GM18873 (cell line): ENCODE measurements around the gene DZIP3.
"Not testable (repeated sequence)": the region's sequence is repeated elsewhere in the genome, so short reads cannot be mapped to it uniquely, and the experiment has no call there.

ENCODE experiments used
- ATAC-seq: cut with Tn5 transposase; IDR thresholded peaks from one replicate; pipeline ENCODE4 v1.9.1; 2021; ENCODE audit warnings: mild to moderate bottlenecking, moderate library complexity, moderate number of reproducible peaks; ENCODE audit not compliant: unreplicated experiment, low FRiP score

DZIP3 gene

DNA sequence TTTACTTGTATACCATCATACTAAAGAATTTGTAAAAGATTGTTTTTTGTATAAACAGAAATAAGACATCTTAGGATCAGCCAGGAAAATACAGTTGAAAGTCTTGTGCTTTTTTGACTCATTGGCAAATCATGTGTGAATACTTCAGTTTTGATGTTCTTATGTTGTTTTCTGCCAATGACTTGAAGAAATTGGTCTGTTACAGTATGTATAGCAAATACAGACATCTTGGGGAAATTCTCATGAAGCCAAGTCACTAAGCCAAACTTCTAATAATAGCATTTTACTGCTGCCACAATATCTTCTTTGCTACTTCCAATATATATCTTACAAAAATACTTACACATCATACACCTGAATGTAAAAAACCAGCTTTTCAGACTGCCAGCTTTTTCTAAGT is 83.2 kb downstream of the DZIP3 start:
- no peak for ATAC-seq

DNA sequence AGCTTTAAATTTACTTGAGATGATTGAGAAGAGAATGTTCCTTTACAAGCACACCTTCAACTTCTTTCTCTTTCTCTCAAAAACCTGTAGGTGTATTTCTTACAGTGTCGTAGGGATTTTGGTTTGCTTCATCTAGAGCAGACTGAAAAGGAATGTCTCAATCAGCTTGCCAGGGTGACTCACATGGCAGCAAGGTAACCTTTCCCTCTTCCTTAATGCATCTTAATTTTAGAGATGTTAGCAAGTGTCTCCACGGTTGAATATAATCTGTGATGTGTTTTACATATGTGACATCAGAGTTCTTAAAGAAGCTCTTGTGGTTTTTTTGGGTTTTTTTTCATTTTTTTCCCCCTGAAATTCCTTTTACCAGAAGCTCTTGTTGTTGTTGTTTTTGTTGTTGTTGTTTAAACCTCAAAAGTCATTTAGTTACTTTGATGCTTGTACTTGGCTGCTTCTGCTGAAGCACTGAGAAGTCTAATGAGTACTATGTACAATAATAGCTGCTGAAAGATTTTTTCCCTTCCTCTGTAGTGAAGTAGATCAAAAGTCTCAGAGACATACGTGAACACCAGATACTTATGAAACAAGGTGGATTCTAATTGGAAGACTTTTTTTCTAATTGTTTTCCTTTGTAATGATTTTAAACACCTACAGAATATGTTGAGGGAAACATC is 84.6 kb downstream of the DZIP3 start:
- no peak for ATAC-seq

DNA sequence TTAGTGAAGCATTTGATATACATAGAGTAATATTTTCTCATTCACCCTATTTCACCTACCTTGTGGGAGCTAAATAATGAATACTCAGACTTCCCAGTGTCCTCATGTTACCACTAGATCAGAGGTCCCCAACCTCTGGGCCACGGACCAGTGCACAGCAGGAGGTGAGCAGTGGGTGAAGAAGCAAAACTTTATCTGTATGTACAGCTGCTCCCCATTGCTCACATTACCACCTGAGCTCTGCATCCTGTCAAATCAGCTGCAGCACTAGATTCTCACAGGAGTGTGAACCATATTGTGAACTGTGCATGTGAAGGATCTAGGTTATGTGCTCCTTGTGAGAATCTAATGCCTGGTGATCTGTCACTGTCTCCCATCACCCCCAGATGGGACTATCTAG is 88.3 kb downstream of the DZIP3 start:
- ATAC-seq: no peak

DNA sequence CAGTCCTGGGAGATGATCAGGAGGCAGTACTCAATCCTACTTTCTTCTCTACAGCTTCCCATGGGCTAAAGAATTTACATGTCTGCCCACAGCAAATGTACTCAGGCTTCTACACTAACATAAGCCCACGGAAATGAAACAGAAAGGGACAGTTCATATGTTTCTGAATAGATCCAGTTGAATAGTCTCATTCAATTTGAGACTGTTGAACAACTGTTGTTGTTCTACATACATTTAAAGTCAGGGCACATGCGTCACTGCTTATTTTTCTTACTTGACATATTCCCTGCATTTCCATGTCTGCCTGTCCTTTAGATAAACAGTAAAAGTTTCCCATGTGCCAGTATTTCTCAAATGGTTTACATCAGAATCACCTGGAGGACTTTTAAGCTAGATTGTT is 102.8 kb downstream of the DZIP3 start:
- ATAC-seq: not testable (repeated sequence)

DNA sequence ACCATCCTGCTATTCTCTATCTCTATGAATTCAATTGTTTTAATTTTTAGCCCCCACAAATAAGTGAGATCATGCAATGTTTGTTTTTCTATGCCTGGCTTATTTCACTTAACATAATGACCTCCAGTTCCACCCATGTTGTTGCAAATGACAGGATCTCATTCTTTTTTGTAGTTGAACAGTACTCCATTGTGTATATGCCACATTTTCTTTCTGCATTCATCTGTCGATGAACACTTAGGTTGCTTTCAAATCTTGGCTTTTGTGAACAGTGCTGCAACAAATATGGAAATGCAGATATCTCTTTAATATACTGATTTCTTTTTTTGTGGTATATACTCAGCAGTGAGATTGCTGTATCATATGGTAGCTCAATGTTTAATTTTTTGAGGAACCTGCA is 108.9 kb downstream of the DZIP3 start:
- no peak for ATAC-seq

DNA sequence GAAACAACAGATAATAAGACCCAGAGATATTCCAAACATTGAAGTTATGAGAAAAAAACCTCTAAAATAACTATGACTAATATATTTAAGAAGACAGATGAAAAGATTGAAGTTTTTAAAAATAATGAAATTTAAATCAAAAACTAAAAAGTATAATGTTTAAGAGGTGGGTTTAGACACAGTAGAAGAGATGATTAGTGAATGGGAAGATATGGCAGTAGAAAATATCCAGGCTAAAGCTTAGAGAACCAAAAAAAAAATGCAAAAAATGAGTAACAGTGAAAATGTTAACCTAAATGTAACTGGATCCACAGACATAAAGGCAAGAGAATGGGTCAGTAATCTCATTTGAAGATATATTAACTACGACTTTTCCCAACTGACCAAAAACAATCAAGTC is 115.5 kb downstream of the DZIP3 start:
- ATAC-seq: no peak

DNA sequence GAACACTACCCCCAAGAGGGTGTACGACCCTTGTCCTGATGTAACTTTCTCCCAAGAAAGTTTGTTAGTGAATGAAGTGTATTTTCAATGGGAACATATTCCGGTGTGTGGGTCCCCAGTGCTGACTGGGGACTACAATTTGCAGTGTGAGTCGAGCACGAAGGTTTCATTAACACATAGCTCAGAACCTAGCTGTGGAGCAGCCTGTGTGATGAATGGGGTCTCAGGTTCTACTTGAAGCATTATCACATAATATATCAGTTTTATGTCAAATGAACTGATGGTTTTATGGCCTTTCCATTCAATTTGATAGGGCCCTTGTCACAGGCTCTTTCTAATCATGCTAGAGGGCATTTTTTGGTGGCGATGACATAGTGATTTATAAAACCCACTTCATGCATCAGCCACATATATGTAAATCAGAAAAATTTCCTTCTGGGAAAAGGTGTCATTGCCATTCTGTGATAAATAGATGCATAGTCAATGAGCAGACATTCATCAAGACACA is 123.5 kb downstream of the DZIP3 start:
- ATAC-seq: no peak

DNA sequence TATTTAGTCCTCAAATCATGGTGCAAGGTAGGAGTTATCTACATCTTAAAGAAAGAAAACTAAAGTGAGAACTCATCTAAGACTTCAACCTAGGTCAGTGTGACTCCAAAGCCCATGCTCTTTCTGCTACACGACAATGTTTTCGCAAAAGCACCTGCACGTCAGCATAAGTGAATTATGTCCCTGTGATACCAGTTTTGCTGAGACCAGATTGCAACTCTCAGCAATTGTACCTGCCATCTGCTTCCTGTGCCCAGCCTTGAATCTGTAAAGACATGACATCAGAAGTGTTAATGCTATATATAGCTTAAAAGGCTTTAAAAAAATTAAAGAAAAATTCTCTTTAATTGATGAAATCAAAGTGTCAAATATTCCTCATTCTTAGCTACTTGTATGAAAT is 124.3 kb downstream of the DZIP3 start:
- no peak for ATAC-seq

DNA sequence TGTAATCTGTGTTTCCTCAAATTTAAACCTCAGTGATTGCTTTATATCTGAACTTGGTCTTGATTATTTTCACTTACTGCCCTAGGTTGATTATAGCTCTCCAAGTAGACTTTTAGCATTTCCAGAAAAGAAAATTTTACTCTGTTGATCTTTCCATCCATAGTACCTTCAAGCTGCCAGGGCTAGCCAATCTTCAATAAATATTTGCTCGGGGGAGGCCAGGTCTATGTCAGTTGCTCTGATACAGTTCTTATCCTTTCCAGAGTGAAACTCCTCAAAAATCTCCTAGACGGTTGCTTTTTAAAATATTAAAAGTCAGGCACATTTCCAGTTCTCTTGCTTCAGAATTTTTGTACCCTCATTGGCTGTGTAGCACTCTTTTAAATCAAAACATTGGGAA is 128.9 kb downstream of the DZIP3 start:
- ATAC-seq: no peak

DNA sequence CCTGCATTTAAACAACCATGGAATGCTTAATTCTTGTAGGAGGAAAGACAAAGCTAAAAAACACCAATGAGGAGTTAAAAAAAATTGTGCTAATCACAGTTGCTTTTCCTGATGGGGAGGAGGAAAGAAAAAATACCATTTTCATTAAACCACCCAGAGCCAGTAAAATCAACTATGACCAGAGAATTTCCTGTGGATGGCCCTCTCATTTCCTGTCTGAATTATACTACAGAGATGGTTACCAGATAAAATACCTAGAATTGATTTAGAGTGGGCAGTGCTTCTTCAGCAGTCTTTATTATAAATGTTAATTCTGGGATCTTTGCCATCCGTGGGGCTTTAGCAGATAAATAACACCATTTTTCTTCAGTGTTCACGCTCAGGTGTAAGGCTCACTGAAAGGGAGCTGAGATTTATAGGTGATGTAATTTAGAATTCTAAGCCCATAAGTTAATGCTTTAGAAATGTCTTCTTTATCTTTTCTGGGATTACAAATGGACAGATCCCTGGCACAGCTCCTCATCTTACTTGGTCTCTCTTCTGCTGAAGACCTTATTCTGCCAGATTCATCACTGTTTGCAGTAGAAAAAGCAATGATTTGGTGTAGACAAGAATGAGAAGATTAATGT is 129.8 kb downstream of the DZIP3 start:
- no peak for ATAC-seq

DNA sequence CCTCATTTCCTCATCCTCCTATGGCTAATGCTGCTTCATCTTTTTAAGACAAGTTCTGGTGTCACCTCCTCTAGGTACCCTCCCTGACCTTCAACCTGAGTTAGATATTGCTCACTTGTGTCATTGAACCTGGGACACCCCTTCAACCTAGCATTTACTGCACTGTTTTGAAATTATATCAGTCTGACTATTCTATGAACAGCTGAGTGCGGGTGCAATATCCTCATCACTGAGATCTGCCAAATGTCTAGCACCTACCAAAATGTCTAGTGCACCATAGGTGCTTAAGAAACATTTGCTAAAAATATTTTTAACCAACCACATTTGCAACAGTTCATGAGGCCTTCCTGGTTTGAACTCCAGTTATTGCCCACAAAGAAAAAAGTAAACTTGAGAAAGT is 133.2 kb downstream of the DZIP3 start:
- no peak for ATAC-seq

DNA sequence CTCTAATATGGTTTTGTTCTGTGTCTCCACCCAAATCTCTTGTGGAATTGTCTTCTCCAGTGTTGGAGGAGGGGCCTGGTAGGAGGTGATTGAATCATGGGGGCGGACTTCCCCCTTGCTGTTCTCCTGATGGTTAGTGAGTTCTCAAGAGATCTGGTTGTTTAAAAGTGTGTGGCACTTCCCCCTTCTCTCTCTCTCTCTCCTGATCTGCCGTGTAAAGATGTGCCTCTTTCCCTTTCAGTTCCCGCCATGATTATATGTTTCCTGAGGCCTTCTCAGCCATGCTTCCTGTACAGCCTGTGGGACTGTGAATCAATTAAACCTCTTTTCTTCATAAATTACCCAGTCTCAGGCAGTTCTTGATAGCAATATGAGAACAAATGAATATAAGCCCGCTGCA is 134.6 kb downstream of the DZIP3 start:
- no peak for ATAC-seq

DNA sequence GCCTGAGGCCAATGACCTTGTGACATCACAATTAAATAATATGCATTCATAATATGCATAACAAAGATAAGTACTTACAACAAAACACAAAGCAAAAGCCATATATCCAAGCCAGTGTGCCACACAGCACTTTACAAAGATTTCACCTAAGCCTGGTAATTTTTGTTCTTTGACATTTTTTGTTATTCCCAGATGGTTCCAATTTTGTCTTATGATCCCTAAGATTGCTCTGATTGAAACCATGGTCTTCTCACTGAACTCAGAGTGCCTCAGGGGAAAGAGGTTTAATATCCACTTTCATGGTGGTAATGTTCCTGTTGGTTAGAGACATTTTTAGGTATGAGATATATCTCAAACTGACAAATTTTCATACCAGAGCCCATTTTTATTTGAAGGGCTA is 138.6 kb downstream of the DZIP3 start:
- ATAC-seq: no peak

DNA sequence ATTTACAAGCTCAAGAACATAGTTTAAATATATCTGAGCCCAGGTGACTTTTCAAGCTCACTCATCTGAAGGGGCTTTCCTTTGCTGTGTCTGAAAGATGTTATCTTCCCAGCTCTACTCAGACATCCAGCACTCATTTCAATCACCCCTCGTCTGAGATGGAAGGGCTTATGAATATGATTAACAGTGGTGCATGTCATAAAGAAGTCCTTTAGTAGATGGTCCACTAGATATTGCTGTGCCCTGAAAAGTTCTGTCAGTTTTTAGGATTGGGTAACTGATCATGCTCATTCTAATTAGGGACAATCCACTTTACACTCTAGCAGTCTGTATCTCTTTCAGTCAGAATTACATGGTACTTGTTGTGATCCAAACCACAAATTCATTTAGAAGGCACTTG is 139.4 kb downstream of the DZIP3 start:
- ATAC-seq: no peak

DNA sequence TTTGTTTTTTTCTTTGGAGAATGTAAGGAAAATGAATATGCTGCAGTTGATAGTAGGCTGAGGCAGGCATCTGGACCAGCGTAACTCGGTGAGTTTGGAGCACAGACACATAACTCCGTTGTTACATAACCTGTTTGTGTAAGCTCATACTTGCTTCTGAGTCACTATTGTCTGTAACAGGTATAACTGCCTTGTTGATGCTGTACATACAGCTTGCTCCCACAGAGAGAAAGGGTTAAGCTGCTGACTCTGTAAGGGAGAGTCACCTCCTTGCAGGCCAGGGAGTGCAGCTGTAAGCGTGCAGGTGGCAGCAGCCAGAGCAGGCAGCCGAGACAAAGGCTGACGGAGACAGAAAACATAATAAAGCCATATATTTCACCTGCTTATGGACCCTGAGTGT is 147.3 kb downstream of the DZIP3 start:
- ATAC-seq: no peak

DNA sequence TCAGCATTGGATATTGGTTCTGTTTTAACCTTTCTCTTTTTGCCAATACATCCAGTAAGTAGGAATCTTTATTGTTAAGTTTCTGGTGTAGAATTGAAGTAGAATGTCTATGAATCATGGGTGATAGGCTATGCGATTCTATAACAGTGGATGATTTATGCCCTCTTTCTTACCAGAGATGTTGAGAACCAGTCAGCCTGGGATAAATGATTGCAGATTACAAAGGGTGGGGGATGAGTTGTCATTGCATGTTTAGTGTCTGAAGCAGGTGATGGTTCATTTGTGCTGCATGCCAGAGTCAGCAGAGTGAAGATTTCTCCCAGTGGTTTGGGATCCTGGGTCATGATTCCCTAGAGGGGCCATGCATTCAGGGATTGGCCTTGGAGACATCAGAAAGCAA is 153.4 kb downstream of the DZIP3 start:
- ATAC-seq: no peak
